Trophoblast cell (in vitro differentiated cells and primary cell): Measurements from ENCODE around the gene VIT.

Source experiments
- DNase-seq, 2 donors: peaks; one replicate each; pipeline ENCODE4 v3.0.0-alpha.2; 2016
- H2AFZ ChIP-seq: 2 replicates; pipeline ENCODE4 v1.6.1; 2013; ENCODE audit warnings: low read length, moderate library complexity, mild to moderate bottlenecking; ENCODE audit not compliant: insufficient read depth, poor library complexity
- H2AK5ac ChIP-seq: 2 replicates; pipeline ENCODE4 v1.6.1; 2013; ENCODE audit warnings: mild to moderate bottlenecking, low read length
- H2BK120ac ChIP-seq: 2 replicates; pipeline ENCODE4 v1.6.1; 2013; ENCODE audit warnings: low read length, mild to moderate bottlenecking, moderate library complexity; ENCODE audit not compliant: insufficient read depth, poor library complexity
- H2BK12ac ChIP-seq: 2 replicates; pipeline ENCODE4 v1.6.1; 2013; ENCODE audit warnings: mild to moderate bottlenecking, low read length, moderate library complexity
- H2BK5ac ChIP-seq: 2 replicates; pipeline ENCODE4 v1.6.1; 2013; ENCODE audit warnings: low read length, low read depth, moderate library complexity, mild to moderate bottlenecking; ENCODE audit not compliant: poor library complexity
- H3K14ac ChIP-seq: 2 replicates; pipeline ENCODE4 v1.6.1; 2013; ENCODE audit warnings: mild to moderate bottlenecking, low read length
- H3K18ac ChIP-seq: 2 replicates; pipeline ENCODE4 v1.6.1; 2013; ENCODE audit warnings: mild to moderate bottlenecking, low read length
- H3K23ac ChIP-seq: 2 replicates; pipeline ENCODE4 v1.6.1; 2013; ENCODE audit warnings: low read length
- H3K27ac ChIP-seq: 2 replicates; pipeline ENCODE4 v1.5.1; 2013; ENCODE audit warnings: low read depth, mild to moderate bottlenecking, inconsistent platforms, low read length, moderate library complexity
- H3K27me3 ChIP-seq: 2 replicates; pipeline ENCODE4 v1.6.1; 2013; ENCODE audit warnings: inconsistent platforms, mild to moderate bottlenecking, low read length, moderate library complexity; ENCODE audit not compliant: insufficient read depth
- H3K36me3 ChIP-seq, 2 experiments: 1 replicate in 1 of 2; 2 replicates in 1 of 2; pipeline ENCODE4 v1.6.1; 2013; ENCODE audit warnings: low read length in 2 of 2, mild to moderate bottlenecking in 2 of 2, moderate library complexity in 1 of 2; ENCODE audit not compliant: insufficient read depth in 2 of 2, control insufficient read depth in 1 of 2
- H3K4ac ChIP-seq: 2 replicates; pipeline ENCODE4 v1.6.1; 2013; ENCODE audit warnings: low read depth, mild to moderate bottlenecking, low read length, moderate library complexity
- H3K4me1 ChIP-seq, 2 experiments: 1 replicate in 1 of 2; 2 replicates in 1 of 2; pipeline ENCODE4 v1.6.1; 2013; ENCODE audit warnings: low read length in 2 of 2, mild to moderate bottlenecking in 2 of 2, moderate library complexity in 1 of 2; ENCODE audit not compliant: insufficient read depth in 2 of 2, control insufficient read depth in 1 of 2
- H3K4me2 ChIP-seq: 2 replicates; pipeline ENCODE4 v1.6.1; 2013; ENCODE audit warnings: inconsistent platforms, mild to moderate bottlenecking, low read length, moderate library complexity
- H3K4me3 ChIP-seq: 2 replicates; pipeline ENCODE4 v1.5.1; 2013; ENCODE audit warnings: mild to moderate bottlenecking, low read depth, low read length, inconsistent platforms
- H3K79me1 ChIP-seq: one replicate; pipeline ENCODE4 v1.6.1; 2013; ENCODE audit warnings: low read length
- H3K79me2 ChIP-seq: 2 replicates; pipeline ENCODE4 v1.6.1; 2013; ENCODE audit warnings: low read length, mild to moderate bottlenecking; ENCODE audit not compliant: control insufficient read depth, insufficient read depth, poor library complexity
- H3K9ac ChIP-seq: 2 replicates; pipeline ENCODE4 v1.6.1; 2013; ENCODE audit warnings: mild to moderate bottlenecking, low read length
- H3K9me3 ChIP-seq: 2 replicates; pipeline ENCODE4 v1.6.1; 2013; ENCODE audit warnings: low read depth, mild to moderate bottlenecking, control low read depth, inconsistent platforms, low read length; ENCODE audit not compliant: insufficient read depth
- H4K12ac ChIP-seq: 2 replicates; pipeline ENCODE4 v1.6.1; 2013; ENCODE audit warnings: low read depth, mild to moderate bottlenecking, low read length, moderate library complexity
- H4K8ac ChIP-seq: 2 replicates; pipeline ENCODE4 v1.6.1; 2013; ENCODE audit warnings: low read depth, mild to moderate bottlenecking, low read length, moderate library complexity
- H4K91ac ChIP-seq: one replicate; pipeline ENCODE4 v1.6.1; 2013; ENCODE audit warnings: low read depth, mild to moderate bottlenecking, low read length, moderate library complexity
- WGBS: extraction: QIAGEN DNeasy Blood & Tissue Kit; methylation state at CpG from one replicate; pipeline ENCODE4 v1.1.7; 2013; ENCODE audit warnings: missing lambda C conversion rate; ENCODE audit not compliant: insufficient read length, insufficient coverage; ENCODE audit errors: extremely low coverage; 5-methylcytosine and 5-hydroxymethylcytosine counted together

The VIT gene

DNA sequence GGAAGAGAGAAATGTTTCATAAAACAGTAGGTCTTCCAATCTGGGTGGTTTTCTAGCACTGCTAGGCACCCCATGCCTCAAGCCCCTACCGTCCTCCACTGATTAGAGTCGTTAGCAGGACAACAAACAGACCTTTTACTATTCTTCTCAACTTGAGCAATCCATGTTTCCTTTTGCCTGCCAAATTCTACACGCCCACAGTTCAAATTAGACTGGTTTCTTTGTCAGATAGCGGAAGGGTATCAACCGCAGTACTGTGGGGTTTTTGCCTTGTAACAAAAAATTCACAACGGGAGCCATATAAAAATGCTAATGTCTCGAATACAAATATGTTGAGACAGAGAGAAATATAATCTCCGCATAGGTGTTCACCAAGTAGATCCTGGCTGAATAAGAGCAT is 59.9 kb downstream of the VIT start:
- H3K9ac ChIP-seq = no peak overlapping the region
- H2BK5ac ChIP-seq = no peak overlapping the region

DNA sequence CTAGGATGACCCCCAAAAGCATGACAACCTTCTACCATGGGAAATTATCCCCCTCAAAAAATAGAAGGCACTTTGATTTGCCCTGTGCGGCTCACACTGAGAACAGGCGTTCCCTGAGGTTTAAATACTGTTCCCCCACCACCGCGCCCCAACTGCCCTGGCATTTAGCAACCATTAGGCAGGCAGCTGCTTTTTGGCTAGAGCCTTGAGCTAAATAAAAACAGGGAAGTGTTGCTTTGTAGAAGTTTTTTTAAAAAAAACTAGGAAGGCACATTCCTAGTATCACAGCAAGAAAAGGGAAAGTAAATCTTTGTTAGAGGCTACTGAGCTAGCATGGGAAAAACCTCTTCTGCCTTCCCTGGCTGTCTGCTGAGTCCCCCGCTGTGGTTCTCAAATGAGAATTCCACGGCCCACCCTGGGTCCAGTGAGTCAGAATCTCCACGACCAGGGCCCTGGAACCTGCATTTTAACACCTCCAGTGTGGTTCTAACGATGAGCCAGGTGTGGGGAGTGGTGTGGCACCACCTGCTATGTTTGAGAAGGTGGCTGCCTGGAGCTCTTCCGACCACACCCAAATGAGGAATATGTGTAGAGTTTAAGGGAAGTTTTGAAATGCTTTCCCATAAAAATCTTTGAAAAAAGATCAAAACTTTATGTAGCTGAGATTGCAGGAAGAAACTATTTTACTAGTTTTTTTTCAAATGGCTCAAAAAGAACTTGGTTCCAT is 66.4 kb downstream of the VIT start:
- Histone ChIP-seq H3K9me3 (no peaks in the 10 kb centered on the region), H4K8ac (no peak overlapping the region), H2AK5ac (no peak overlapping the region), H2BK12ac (no peak overlapping the region), H3K4me1 (no peaks in the 10 kb centered on the region), H3K14ac (no peak overlapping the region), H3K36me3 (no peaks in the 10 kb centered on the region), H2AFZ (no peak overlapping the region), H3K23ac (no peak overlapping the region), H3K79me2 (no peaks in the 10 kb centered on the region), H3K27ac (no peak overlapping the region), H3K4me3 (no peak overlapping the region), H3K9ac (no peak overlapping the region), H3K27me3 (no peaks in the 10 kb centered on the region), H3K4ac (no peak overlapping the region), H2BK120ac (no peak overlapping the region), H3K79me1 (no peaks in the 10 kb centered on the region), H4K12ac (no peak overlapping the region), H3K4me2 (no peak overlapping the region), H2BK5ac (no peak overlapping the region), H4K91ac (no peak overlapping the region), H3K18ac (no peak overlapping the region)
- DNase-seq = no peak
- no CpG with 5 or more reads among the region's 9 CpGs for WGBS

More for the DNA sequence above, 59.9 kb downstream of the VIT start:
- Histone ChIP-seq H2AK5ac (no peak overlapping the region), H3K4me1 (peaks cover 0 to 5% of the 10 kb centered on the region in 2 experiments), H3K4me2 (no peak overlapping the region), H3K18ac (no peak overlapping the region), H3K4ac (no peak overlapping the region), H2AFZ (no peak overlapping the region), H3K79me2 (no peaks in the 10 kb centered on the region), H3K4me3 (no peak overlapping the region), H2BK12ac (no peak overlapping the region), H3K23ac (no peak overlapping the region), H3K27me3 (no peaks in the 10 kb centered on the region), H4K12ac (no peak overlapping the region), H4K8ac (no peak overlapping the region), H3K14ac (no peak overlapping the region), H3K9me3 (no peaks in the 10 kb centered on the region), H3K27ac (no peak overlapping the region), H3K79me1 (no peaks in the 10 kb centered on the region), H3K36me3 (no peaks in the 10 kb centered on the region), H4K91ac (no peak overlapping the region), H2BK120ac (no peak overlapping the region)
- no CpG with 5 or more reads among the region's 8 CpGs for WGBS
- no peak for DNase-seq

DNA sequence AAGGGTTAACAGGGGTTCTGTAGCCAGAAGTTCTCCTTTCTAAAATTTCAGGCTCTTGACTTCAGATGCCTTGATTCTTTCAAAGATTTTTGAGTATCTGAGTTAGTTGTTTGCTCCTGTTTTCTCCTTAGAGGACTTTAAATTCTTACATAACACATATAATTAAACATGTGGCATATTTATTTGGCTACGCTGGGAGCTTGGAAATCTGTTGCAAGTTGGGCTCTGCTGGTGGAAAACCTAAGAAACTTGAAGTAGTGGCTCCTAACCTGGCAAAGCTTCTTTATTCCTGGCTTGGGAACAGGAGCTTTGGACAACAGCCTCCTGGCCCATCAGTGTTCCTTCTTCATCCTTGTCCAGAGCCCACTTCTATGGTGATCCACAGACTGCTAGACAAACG is 72.6 kb downstream of the VIT start:
- no peak for DNase-seq
- Histone ChIP-seq H3K9ac (no peak overlapping the region), H2AK5ac (no peak overlapping the region), H2BK120ac (no peak overlapping the region), H2BK12ac (no peak overlapping the region), H3K23ac (no peak overlapping the region), H3K79me2 (no peaks in the 10 kb centered on the region), H3K4me3 (no peak overlapping the region), H2BK5ac (no peak overlapping the region), H3K4ac (no peak overlapping the region), H4K91ac (no peak overlapping the region), H3K18ac (no peak overlapping the region), H3K9me3 (no peaks in the 10 kb centered on the region), H3K4me2 (no peak overlapping the region), H3K79me1 (no peaks in the 10 kb centered on the region), H4K12ac (no peak overlapping the region), H3K36me3 (no peaks in the 10 kb centered on the region), H3K4me1 (no peaks in the 10 kb centered on the region), H4K8ac (no peak overlapping the region), H3K27ac (no peak overlapping the region), H3K14ac (no peak overlapping the region), H2AFZ (no peak overlapping the region), H3K27me3 (no peaks in the 10 kb centered on the region)
- no CpG with 5 or more reads among the region's 2 CpGs for WGBS

DNA sequence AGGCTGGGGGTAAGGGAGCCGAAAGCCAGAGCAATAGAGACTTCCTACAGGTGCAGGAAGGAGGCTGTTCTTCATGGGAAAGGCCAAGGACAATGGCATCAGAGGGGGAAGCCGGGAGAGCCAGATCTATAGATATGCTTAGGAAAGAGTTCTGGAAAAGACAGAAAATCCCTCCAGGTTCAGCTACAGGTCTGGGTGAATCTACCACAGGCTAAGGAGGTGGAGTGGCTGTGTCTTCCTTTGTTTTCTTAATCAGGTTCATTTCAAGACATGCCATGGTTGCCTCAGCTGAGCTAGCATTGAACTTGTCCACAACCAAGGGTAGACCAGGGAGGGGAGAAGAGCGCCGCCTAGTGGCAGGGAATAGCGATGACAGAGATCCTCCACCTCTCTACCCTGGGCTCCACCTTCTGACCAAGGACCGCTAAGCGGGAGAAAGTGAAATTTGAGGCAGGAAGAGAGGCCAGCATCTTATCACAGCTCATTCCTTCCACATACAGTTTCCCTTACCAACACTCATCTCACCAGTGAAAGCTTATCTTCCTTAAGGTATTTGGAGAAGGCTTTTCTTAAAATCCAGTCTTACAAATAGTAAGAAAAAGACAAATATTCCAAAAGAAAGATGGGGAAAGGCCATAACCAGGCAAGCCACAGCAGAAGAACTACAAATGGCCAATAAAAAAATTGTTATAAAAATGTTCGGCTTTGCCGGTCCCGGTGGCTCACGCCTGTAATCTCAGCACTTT is 74.2 kb downstream of the VIT start:
- Histone ChIP-seq H3K23ac (no peak overlapping the region), H2AK5ac (no peak overlapping the region), H4K91ac (no peak overlapping the region), H3K27me3 (no peaks in the 10 kb centered on the region), H3K9ac (no peak overlapping the region), H3K4me3 (no peak overlapping the region), H3K4me2 (no peak overlapping the region), H2BK5ac (no peak overlapping the region), H4K8ac (no peak overlapping the region), H3K36me3 (no peaks in the 10 kb centered on the region), H3K14ac (no peak overlapping the region), H4K12ac (no peak overlapping the region), H3K79me1 (no peaks in the 10 kb centered on the region), H3K27ac (no peak overlapping the region), H3K18ac (no peak overlapping the region), H2BK12ac (no peak overlapping the region), H2BK120ac (no peak overlapping the region), H3K4ac (no peak overlapping the region), H3K4me1 (no peaks in the 10 kb centered on the region), H3K79me2 (no peaks in the 10 kb centered on the region), H3K9me3 (no peaks in the 10 kb centered on the region), H2AFZ (no peak overlapping the region)
- WGBS = no CpG with 5 or more reads among the region's 11 CpGs
- peak; percentile 83 to 95 for DNase-seq
